NCI-H1930 (cell line): ENCODE results near the gene MT1HL1.

Experiments
- DNase-seq, 2 experiments: peaks; one replicate each; lab custom pipeline; 2025; lab: John Stamatoyannopoulos, UW

MT1HL1 gene

GRCh38 chr1:237004116-237004515 is at the start of gene MT1HL1:
MT1HL1 (minus strand) TSS chr1:237004441; CDS start chr1:237004372, 69 bp downstream.
- no peak for DNase-seq

GRCh38 chr1:237050915-237051314 is 46.7 kb upstream of the MT1HL1 start:
- DNase-seq, result no peak

DNA sequence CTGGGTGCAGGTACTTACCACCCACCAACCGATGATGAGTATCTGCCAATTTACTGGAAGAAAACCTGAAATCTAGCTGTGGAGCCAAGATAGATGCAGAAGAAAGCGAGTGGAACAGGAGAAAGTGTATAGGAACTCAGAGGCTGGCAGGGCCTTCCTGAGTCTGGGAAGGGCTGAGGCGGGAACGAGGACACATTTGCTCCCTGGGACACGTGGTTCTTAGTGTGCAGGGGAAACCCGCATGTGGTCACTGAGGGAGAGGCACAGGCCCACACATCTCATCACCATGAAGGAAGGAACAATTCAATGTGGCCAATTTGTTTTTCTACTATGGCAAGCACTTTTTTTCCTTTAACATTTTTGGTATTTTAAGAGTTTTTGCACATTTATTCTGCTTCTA is 45.9 kb upstream of the MT1HL1 start:
- no peak for DNase-seq

- no peak for DNase-seq
These were observed 44.6 kb upstream of the MT1HL1 start for GRCh38 chr1:237048803-237049202.

GRCh38 chr1:237045278-237046016 is 41.2 kb upstream of the MT1HL1 start:
- DNase-seq, result no peak

- no peak for DNase-seq
These were observed 39.8 kb upstream of the MT1HL1 start for GRCh38 chr1:237043846-237044636.

- DNase-seq, result no peak
These were observed 38.8 kb upstream of the MT1HL1 start for GRCh38 chr1:237042892-237043576.

- DNase-seq, result no peak
These were observed 38.3 kb upstream of the MT1HL1 start for GRCh38 chr1:237042526-237042891.

DNA sequence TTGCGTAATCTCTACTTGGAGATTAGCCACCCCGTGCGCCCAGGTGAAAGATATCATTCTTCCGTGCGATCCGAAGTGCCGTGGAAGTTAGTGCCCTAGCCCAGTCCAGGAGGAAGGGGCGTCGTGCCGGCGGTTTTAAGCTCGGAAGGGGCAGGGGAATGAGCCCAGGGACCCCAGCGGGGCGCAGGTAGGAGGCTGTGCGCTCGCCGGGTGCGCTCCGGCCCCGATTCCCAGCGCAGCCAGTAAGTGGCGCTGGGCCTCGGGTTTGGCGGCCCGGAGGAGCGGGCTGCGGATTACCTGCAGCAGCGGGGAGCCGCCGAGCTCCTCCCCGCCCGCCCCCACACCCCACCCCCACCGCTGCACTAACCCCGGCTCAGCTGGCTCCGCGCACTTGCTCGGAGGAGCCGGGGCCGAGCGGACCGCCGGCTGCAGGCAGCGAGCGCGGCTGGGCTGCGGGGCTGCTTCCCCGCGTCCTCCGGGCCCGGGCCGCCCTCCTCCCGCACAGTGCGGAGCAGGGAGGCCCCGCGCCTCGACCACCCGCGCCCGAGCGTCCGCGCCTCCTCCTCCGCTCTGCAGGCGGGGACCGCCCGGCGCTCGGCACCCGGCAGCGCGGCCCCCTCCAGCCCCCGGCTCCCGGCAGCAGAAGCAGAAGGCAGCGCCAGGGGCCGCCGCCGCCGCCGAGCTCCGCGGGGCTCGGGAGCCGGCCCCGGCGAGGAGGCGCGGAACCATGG is 37.7 kb upstream of the MT1HL1 start, which contains the start of gene RYR2:
Gene RYR2 (plus strand): TSS at position 390 of the 731 bp plus-strand sequence. CDS start 338 bp downstream, at position 728.
- peak; percentile 40 to 42 for DNase-seq

- DNase-seq, result no peak
These were observed 37.2 kb upstream of the MT1HL1 start for GRCh38 chr1:237041461-237041794.

- DNase-seq, result no peak
These were observed 36.6 kb upstream of the MT1HL1 start for GRCh38 chr1:237040823-237041222.

DNA sequence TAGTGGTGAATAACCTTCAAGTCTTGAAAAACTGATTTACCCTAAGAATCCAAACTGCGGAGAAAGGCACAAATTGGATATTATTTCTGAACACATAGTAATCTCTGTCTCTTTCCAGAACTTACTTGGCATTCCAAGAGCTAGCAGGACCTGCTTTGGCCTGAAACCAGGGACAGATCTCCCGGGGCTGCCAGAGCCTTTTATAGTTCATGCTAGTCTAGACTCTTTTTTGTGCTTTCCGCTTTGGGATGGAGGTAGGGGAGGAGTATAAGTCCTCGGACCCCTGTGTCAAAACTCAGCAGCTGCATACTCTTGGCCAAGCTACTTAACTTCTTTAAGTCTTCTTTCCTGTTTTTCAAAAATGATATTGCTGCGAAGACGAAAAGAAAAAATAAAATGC is 34.0 kb upstream of the MT1HL1 start:
- no peak for DNase-seq

DNA sequence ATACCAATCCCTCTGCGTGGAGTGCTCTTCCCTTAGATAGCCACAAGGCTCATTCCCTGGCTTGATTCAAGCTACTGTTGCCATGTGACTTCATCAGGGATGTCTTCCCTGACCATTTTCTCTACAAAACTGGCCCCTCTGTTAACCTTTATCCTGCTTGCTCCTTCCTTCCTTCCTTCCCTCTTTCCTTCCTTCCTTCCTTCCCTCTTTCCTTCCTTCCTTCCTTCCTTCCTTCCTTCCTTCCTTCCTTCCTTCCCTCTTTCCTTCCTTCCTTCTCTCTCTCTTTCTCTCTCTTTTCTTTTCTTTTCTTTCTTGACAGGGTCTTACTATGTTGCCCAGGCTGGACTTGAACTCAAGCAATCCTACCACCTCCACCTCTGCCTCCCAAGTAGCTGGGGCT is 31.5 kb upstream of the MT1HL1 start:
- DNase-seq, result no peak

DNA sequence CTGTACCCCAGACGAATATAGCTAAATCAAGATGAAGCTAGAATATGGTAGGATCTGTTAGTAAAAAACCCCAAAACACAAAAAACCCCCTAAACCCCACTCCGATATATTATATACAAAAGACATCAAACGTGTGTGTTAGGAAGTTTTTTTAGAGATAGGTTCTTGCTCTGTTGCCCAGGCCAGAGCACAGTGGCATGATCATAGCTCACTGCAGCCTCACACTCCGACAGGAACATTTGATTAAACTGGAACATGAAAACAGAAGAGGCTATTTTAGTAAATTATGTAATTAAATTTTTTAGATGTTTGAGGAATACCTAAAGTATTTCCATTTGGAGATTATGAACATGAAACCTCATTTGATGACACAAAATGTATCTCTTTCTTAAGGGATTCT is 29.6 kb upstream of the MT1HL1 start:
- no peak for DNase-seq

DNA sequence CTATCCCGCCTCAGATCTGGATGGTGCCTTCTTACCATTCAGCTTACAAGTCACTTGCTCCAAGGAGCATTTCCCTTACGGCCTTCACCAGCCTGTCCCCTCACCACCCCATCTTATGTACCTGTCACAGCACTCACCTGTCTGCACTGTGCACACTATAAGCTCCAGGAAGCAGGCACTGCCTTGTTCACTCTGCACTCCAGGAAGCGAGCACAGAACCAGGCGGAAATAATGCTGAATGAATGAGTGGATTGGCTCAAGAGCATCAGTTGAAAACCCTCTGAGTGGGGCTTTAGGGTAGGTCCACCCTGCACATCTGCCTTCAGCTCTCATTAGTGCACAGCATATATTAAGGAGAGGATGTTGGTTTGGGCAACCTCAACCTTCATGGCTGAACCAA is 28.8 kb upstream of the MT1HL1 start:
- no peak for DNase-seq

- DNase-seq, result no peak
These were observed 27.8 kb upstream of the MT1HL1 start for GRCh38 chr1:237032029-237032428.

- no peak for DNase-seq
These were observed 27.2 kb upstream of the MT1HL1 start for GRCh38 chr1:237031480-237031879.

GRCh38 chr1:237029850-237030535 is 25.8 kb upstream of the MT1HL1 start:
- DNase-seq, result no peak

DNA sequence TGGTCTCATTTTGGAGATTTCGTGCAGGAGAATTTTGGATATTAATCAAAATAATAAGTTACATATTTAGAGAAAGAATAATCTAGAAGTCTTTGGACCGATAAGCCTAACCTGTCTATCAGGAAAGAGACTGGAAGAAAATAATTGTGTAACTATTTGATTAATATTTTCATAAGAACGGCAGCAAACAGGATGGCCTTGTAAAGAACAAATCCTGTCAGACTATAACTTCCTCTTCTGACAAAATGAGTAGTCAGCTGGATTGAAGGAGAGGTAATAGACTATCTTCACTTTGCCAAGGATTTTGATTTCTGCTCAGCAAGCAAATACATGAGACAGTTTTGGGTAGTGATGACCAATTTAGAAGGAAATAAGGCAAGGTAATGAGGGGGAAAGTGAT is 25.0 kb upstream of the MT1HL1 start:
- no peak for DNase-seq

GRCh38 chr1:237025358-237026074 is 21.3 kb upstream of the MT1HL1 start:
- DNase-seq, result no peak

DNA sequence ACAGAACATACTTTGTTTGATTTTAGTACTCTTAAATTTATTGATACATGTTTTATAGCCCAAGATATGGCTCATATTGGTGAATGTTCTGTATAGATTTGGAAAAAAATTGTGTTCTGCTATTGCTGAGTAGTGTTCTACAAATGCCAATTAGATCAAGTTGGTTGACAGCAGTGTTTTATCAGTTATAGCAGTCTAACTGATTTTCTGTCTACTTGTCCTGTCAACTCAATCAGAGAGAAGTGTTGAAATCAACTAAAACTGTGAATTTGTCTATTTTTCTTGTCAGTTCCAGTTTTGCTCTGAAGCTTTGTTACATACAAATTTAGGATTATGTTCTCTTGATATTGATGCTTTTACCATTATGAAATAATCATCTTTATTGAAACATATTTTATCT is 14.7 kb upstream of the MT1HL1 start:
- DNase-seq, result no peak
